A673 (cell line): ENCODE results near the gene MAP1S. TPM values are rescaled to one million over a fixed set of nuclear protein-coding genes. Genes with fewer than 3 reads are reported as not detected.

Experiments
- BruUV-seq: library from RNA; stranded (reverse); fragments of 400-500 nt; replicated peaks from 2 replicates; lab custom pipeline; 2021; lab: Mats Ljungman, UMichigan
- CTCF ChIA-PET: fragments of 300-600 bp; sonication (Branson Sonifier 250); formaldehyde crosslinking; loops from one replicate; lab custom pipeline; 2022; ENCODE audit warnings: antibody characterized with exemption; lab: Charles Lee
- POLR2A ChIA-PET: fragments of 300-600 bp; sonication (Branson Sonifier 250); formaldehyde crosslinking; loops from one replicate; lab custom pipeline; 2022; ENCODE audit warnings: antibody characterized with exemption; ENCODE audit not compliant: low non-redundant PET; lab: Charles Lee
- DNase-seq: peaks from one replicate; pipeline ENCODE4 v3.0.0-alpha.2; 2015; ENCODE audit warnings: low spot score
- H3K27ac ChIP-seq: fragments of 200-600 bp; sonication (generic); 2 replicates; pipeline ENCODE4 v1.5.1; 2016; ENCODE audit warnings: mixed run types, low read depth, mild to moderate bottlenecking, mixed read lengths, antibody characterized with exemption, low read length; ENCODE audit not compliant: poor library complexity, severe bottlenecking
- H3K27me3 ChIP-seq: fragments of 200-600 bp; sonication (generic); replicated peaks from 2 replicates; pipeline ENCODE4 v1.6.1; 2017; ENCODE audit warnings: mixed run types, low read depth, mild to moderate bottlenecking, mixed read lengths, antibody characterized with exemption, low read length; ENCODE audit not compliant: insufficient read depth, poor library complexity
- H3K36me3 ChIP-seq: fragments of 200-600 bp; sonication (generic); 2 replicates; pipeline ENCODE4 v1.6.1; 2016; ENCODE audit warnings: mixed run types, mild to moderate bottlenecking, mixed read lengths, antibody characterized with exemption, low read length; ENCODE audit not compliant: insufficient read depth, poor library complexity, severe bottlenecking
- H3K4me1 ChIP-seq: fragments of 200-600 bp; sonication (generic); 2 replicates; pipeline ENCODE4 v1.6.1; 2017; ENCODE audit warnings: mixed run types, mild to moderate bottlenecking, mixed read lengths, antibody characterized with exemption, low read length; ENCODE audit not compliant: insufficient read depth, poor library complexity, severe bottlenecking
- H3K4me3 ChIP-seq: fragments of 200-600 bp; sonication (generic); 2 replicates; pipeline ENCODE4 v1.5.1; 2016; ENCODE audit warnings: low read depth, mixed run types, mild to moderate bottlenecking, mixed read lengths, low read length; ENCODE audit not compliant: poor library complexity, severe bottlenecking
- H3K9me3 ChIP-seq: fragments of 200-600 bp; sonication (generic); 2 replicates; pipeline ENCODE4 v1.6.1; 2016; ENCODE audit warnings: mixed run types, low read depth, mild to moderate bottlenecking, mixed read lengths, antibody characterized with exemption, low read length; ENCODE audit not compliant: poor library complexity, severe bottlenecking
- CTCF ChIP-seq: fragments of 300-800, 200-600 bp; sonication (generic); conservative IDR thresholded peaks from 2 replicates; pipeline ENCODE4 v1.5.1; 2017; ENCODE audit warnings: low read depth, mild to moderate bottlenecking, antibody characterized with exemption, low read length, moderate library complexity, mixed read lengths
- EZH2 ChIP-seq: fragments of 200-600 bp; sonication (generic); IDR thresholded peaks from 2 replicates; pipeline ENCODE4 v1.6.1; 2017; ENCODE audit warnings: borderline replicate concordance, low read depth, mild to moderate bottlenecking, mixed read lengths, antibody characterized with exemption, low read length; ENCODE audit not compliant: poor library complexity, severe bottlenecking
- intact Hi-C: fragments of 100-400 bp; cut with micrococcal nuclease; formaldehyde crosslinking; loops from one replicate; pipeline ENCODE4 v1.10.0; 2022; ENCODE audit not compliant: unreplicated experiment
- total RNA-seq: library from RNA; stranded (reverse); gene quantifications from 2 replicates; pipeline ENCODE4 v1.2.3, GENCODE V29; 2021

The MAP1S gene
- total RNA-seq, 1 experiment from 2014 or later, result 87.3 TPM

- no TSS peak for BruUV-seq
- intact Hi-C loops, result no loop called here
- CTCF ChIA-PET, result no interaction called here
Observed at GRCh38 chr19:17770613-17771012, 51.3 kb downstream of the MAP1S start.

GRCh38 chr19:17772172-17772571, 52.9 kb downstream of the MAP1S start:
- no peaks in the 10 kb centered on the region for H3K4me1 ChIP-seq
- H3K4me3 ChIP-seq, result no peak overlapping the region
- peak; percentile 55 for DNase-seq
- POLR2A ChIA-PET, result no interaction called here
- no peaks in the 10 kb centered on the region for H3K9me3 ChIP-seq
- no TSS peak for BruUV-seq
- H3K27me3 ChIP-seq, result no peaks in the 10 kb centered on the region
- CTCF ChIA-PET, result no interaction called here
- TF ChIP-seq CTCF (no peak), EZH2 (no peak)
- H3K36me3 ChIP-seq, result no peaks in the 10 kb centered on the region
- no peak overlapping the region for H3K27ac ChIP-seq
- intact Hi-C loops, result no loop called here

More at GRCh38 chr19:17770613-17771012, 51.3 kb downstream of the MAP1S start:
- H3K27me3 ChIP-seq, result no peaks in the 10 kb centered on the region
- no peaks in the 10 kb centered on the region for H3K36me3 ChIP-seq
- POLR2A ChIA-PET, result no interaction called here
- DNase-seq, result no peak
- H3K27ac ChIP-seq, result no peak overlapping the region
- H3K4me1 ChIP-seq, result peaks cover 4% of the 10 kb centered on the region
- no peak overlapping the region for H3K4me3 ChIP-seq
- TF ChIP-seq CTCF (no peak), EZH2 (no peak)
- H3K9me3 ChIP-seq, result no peaks in the 10 kb centered on the region

GRCh38 chr19:17775245-17775927, 56.1 kb downstream of the MAP1S start:
- no peak for TF ChIP-seq EZH2
- TF ChIP-seq CTCF, result peak; percentile 61
- DNase-seq, result no peak
- Histone ChIP-seq H3K27me3 (no peaks in the 10 kb centered on the region), H3K36me3 (no peaks in the 10 kb centered on the region), H3K9me3 (no peaks in the 10 kb centered on the region), H3K4me1 (peaks cover 8% of the 10 kb centered on the region), H3K27ac (no peak overlapping the region), H3K4me3 (no peak overlapping the region)
- intact Hi-C loops, result no loop called here
- CTCF ChIA-PET, result interaction anchor here (0.5 kb wide), 1 partner anchor 9 kb away, joined by 3 read pairs; no protein-coding TSS in a partner anchor
- no TSS peak for BruUV-seq
- POLR2A ChIA-PET, result interaction anchor here (0.6 kb wide), 1 partner anchor 412 kb away, joined by 12 read pairs; no protein-coding TSS in a partner anchor
